Measurements from ENCODE around the gene PAPOLB. TPM values are rescaled to one million over a fixed set of nuclear protein-coding genes. Genes with fewer than 3 reads are reported as not detected.

PAPOLB gene
- total RNA-seq, 1 donor from 2014 or later: 0.22 TPM

GRCh38 chr7:4816419-4817080 is 45.3 kb downstream of the PAPOLB start:
- H3K27ac Mint-ChIP-seq: no peak overlapping the region
- H3K4me1 Mint-ChIP-seq: no peaks in the 10 kb centered on the region
- peaks cover 10% of the 10 kb centered on the region for H3K9me3 Mint-ChIP-seq
- peaks cover 2% of the 10 kb centered on the region for H3K36me3 Mint-ChIP-seq
- no peak for DNase-seq (ENCODE audit: low spot score in 2 of 2, unreplicated experiment in 2 of 2)
- TF ChIP-seq CTCF (IDR thresholded peaks at IDR 0.05; ENCODE audit: unreplicated experiment): no peak
- H3K27me3 Mint-ChIP-seq (ENCODE audit: low read depth): no peaks in the 10 kb centered on the region
- H3K4me3 Mint-ChIP-seq: no peak overlapping the region

DNA sequence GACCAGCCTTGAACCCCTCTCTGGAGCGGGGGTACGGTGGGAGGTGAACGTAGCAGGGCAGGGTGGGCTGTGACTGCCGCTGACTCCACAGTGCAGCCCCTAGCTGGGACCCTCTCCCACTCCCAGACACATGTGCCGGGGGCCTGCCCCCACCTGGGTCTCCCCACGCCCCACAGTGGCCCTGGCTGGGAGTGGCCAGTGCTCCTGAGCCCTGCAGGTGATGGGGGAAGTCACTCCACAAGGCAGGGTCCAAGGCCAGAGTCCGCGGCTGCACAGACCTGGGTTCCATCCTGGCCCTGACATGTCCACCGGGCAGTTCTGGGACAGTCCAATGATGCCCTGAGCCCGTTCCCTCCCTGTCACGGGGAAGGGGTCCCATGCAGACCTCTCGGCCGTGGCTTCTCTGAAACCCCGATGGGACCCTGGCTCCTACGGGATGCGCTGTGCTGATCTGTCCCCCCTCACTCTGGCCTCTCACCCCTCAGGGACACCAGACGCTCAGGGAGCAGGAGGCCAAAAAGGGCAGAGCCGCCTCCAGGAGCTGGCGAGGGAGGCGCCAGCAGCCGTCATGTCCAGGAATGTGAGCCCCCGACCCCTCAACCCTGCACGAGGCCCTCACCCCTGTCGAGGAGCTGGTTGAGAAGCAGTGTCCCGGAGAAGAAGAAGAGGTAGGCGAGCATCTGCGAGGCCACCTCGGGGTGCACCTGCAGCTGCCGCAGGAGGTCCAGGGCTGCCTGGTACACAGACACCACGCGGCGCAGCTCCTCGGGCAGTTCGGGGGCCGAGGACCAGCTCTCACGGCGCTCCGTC is 46.0 kb downstream of the PAPOLB start:
- Mint-ChIP-seq H3K27me3 (ENCODE audit: low read depth) (no peaks in the 10 kb centered on the region), H3K27ac (no peak overlapping the region), H3K4me1 (no peaks in the 10 kb centered on the region), H3K36me3 (peaks cover 2% of the 10 kb centered on the region), H3K4me3 (no peak overlapping the region), H3K9me3 (peaks cover 10% of the 10 kb centered on the region)
- TF ChIP-seq CTCF (IDR thresholded peaks at IDR 0.05; ENCODE audit: unreplicated experiment): no peak
- no peak for DNase-seq (ENCODE audit: low spot score in 2 of 2, unreplicated experiment in 2 of 2)

DNA sequence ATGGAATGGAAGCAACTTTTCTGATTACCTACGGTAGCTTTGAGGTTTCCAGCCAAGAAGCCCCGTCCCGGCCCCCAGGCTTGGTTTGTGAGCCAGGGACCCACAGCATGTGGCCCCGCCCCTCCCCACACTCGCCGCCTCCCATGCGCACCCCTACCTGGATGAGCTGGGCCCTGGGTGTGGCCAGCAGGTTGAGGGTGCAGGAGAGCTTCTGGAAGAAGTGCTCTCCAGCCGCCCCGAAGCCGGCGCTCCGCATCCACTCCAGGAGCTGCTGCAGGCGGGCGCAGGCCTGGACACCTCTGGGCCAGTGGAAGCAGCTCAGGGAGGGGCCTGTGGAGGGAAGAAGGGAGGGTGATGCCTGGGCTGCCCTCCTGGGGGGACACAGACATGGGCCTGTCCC is 46.7 kb downstream of the PAPOLB start:
- no peak for DNase-seq (ENCODE audit: low spot score in 2 of 2, unreplicated experiment in 2 of 2)
- Mint-ChIP-seq H3K4me1 (no peaks in the 10 kb centered on the region), H3K36me3 (peaks cover 2% of the 10 kb centered on the region), H3K4me3 (no peak overlapping the region), H3K27me3 (ENCODE audit: low read depth) (no peaks in the 10 kb centered on the region), H3K9me3 (peaks cover 10% of the 10 kb centered on the region), H3K27ac (no peak overlapping the region)
- TF ChIP-seq CTCF (IDR thresholded peaks at IDR 0.05; ENCODE audit: unreplicated experiment): no peak

GRCh38 chr7:4814433-4814832 is 47.4 kb downstream of the PAPOLB start:
- no peak for DNase-seq (ENCODE audit: low spot score in 2 of 2, unreplicated experiment in 2 of 2)
- Mint-ChIP-seq H3K4me1 (no peaks in the 10 kb centered on the region), H3K27ac (no peak overlapping the region), H3K36me3 (peaks cover 2% of the 10 kb centered on the region), H3K27me3 (ENCODE audit: low read depth) (no peaks in the 10 kb centered on the region), H3K4me3 (no peak overlapping the region), H3K9me3 (peaks cover 10% of the 10 kb centered on the region)
- no peak for TF ChIP-seq CTCF (IDR thresholded peaks at IDR 0.05; ENCODE audit: unreplicated experiment)

- Mint-ChIP-seq H3K27ac (no peak overlapping the region), H3K4me3 (no peak overlapping the region), H3K36me3 (peaks cover 2% of the 10 kb centered on the region), H3K9me3 (peaks cover 10% of the 10 kb centered on the region), H3K27me3 (ENCODE audit: low read depth) (peaks cover 16% of the 10 kb centered on the region), H3K4me1 (no peaks in the 10 kb centered on the region)
- no peak for DNase-seq (ENCODE audit: low spot score in 2 of 2, unreplicated experiment in 2 of 2)
- no peak for TF ChIP-seq CTCF (IDR thresholded peaks at IDR 0.05; ENCODE audit: unreplicated experiment)
Measured at GRCh38 chr7:4809666-4810065, 52.2 kb downstream of the PAPOLB start.

Data from mesothelial cell of epicardium (in vitro differentiated cells).